EH (cell line): ENCODE data around the gene SREBF2.
"Not testable (repeated sequence)": the region's sequence is repeated elsewhere in the genome, so short reads cannot be mapped to it uniquely, and the experiment has no call there.

Source experiments
- DNase-seq: peaks from one replicate; pipeline ENCODE4 v3.0.0-alpha.2; 2015; ENCODE audit warnings: low read depth

Gene SREBF2

GRCh38 chr22:41842996-41843970 lies 10.4 kb downstream of the SREBF2 start:
- no peak for DNase-seq

GRCh38 chr22:41844036-41844435 lies 11.1 kb downstream of the SREBF2 start:
- no peak for DNase-seq

GRCh38 chr22:41844513-41844912 lies 11.6 kb downstream of the SREBF2 start:
- no peak for DNase-seq

- no peak for DNase-seq
Observed at GRCh38 chr22:41845380-41846267, 12.7 kb downstream of the SREBF2 start.

GRCh38 chr22:41846268-41846987 lies 13.5 kb downstream of the SREBF2 start:
- DNase-seq, result no peak

GRCh38 chr22:41847300-41847699 lies 14.4 kb downstream of the SREBF2 start:
- no peak for DNase-seq

GRCh38 chr22:41848468-41848867 lies 15.6 kb downstream of the SREBF2 start:
- DNase-seq, result no peak

- DNase-seq, result no peak
Observed at GRCh38 chr22:41856469-41856868, 23.6 kb downstream of the SREBF2 start.

GRCh38 chr22:41857155-41857859 lies 24.4 kb downstream of the SREBF2 start:
- peak; percentile 75 for DNase-seq

- no peak for DNase-seq
Observed at GRCh38 chr22:41857860-41858199, 24.9 kb downstream of the SREBF2 start.

- DNase-seq, result no peak
Observed at GRCh38 chr22:41862160-41862529, 29.2 kb downstream of the SREBF2 start.

GRCh38 chr22:41862530-41863266 lies 29.8 kb downstream of the SREBF2 start:
- peak; percentile 39 for DNase-seq

GRCh38 chr22:41863472-41863871 lies 30.6 kb downstream of the SREBF2 start:
- no peak for DNase-seq

- no peak for DNase-seq
Observed at GRCh38 chr22:41868556-41868955, 35.7 kb downstream of the SREBF2 start.

- DNase-seq, result not testable (repeated sequence)
Observed at GRCh38 chr22:41870081-41870480, 37.2 kb downstream of the SREBF2 start.

- no peak for DNase-seq
Observed at GRCh38 chr22:41870786-41871185, 37.9 kb downstream of the SREBF2 start.

- DNase-seq, result no peak
Observed at GRCh38 chr22:41873391-41873790, 40.5 kb downstream of the SREBF2 start.

- no peak for DNase-seq
Observed at GRCh38 chr22:41874090-41874489, 41.2 kb downstream of the SREBF2 start.

GRCh38 chr22:41875531-41876270 lies 42.8 kb downstream of the SREBF2 start:
- DNase-seq, result no peak

GRCh38 chr22:41876275-41876674 lies 43.4 kb downstream of the SREBF2 start:
- peak; percentile 10 for DNase-seq
